H1 (cell line): ENCODE measurements around the gene ADGRA3. TPM values are rescaled to one million over a fixed set of nuclear protein-coding genes. Genes with fewer than 3 reads are reported as not detected.

Experiments used
- CTCF ChIA-PET: fragments of 300-600 bp; sonication (Branson Sonifier 250); formaldehyde crosslinking; loops from one replicate; lab custom pipeline; 2021; ENCODE audit not compliant: partially characterized antibody; lab: Charles Lee
- POLR2A ChIA-PET: fragments of 300-600 bp; sonication (Branson Sonifier 250); formaldehyde crosslinking; loops from one replicate; lab custom pipeline; 2021; ENCODE audit warnings: inconsistent platforms; ENCODE audit not compliant: partially characterized antibody; lab: Charles Lee
- DNase-seq, 2 experiments: peaks; one replicate each; pipeline versions ENCODE4 v3.0.0 to v3.0.0-alpha.2; 2010 to 2022; ENCODE audit warnings: low spot score in 2 of 2, low read depth in 1 of 2, mixed read lengths in 1 of 2
- FAIRE-seq: peaks from 2 replicates; lab custom pipeline; 2011; peaks lifted over from hg19 to GRCh38; lab: Jason Lieb, UNC
- H2AFZ ChIP-seq: 2 replicates; pipeline ENCODE4 v1.8.1; 2012; ENCODE audit warnings: low read length, inconsistent platforms
- H2AK5ac ChIP-seq: 2 replicates; pipeline ENCODE4 v1.6.1; 2013; ENCODE audit warnings: low read depth, low read length
- H2BK120ac ChIP-seq: replicated peaks from 2 replicates; pipeline ENCODE3; 2013; ENCODE audit warnings: low read depth, low read length, inconsistent platforms
- H2BK12ac ChIP-seq: 2 replicates; pipeline ENCODE4 v1.6.1; 2013; ENCODE audit warnings: low read depth, low read length
- H2BK15ac ChIP-seq: 2 replicates; pipeline ENCODE4 v1.6.1; 2013; ENCODE audit warnings: low read length
- H2BK20ac ChIP-seq: 2 replicates; pipeline ENCODE4 v1.6.1; 2013; ENCODE audit warnings: low read length
- H2BK5ac ChIP-seq: 2 replicates; pipeline ENCODE4 v1.6.1; 2013; ENCODE audit warnings: low read depth, low read length
- H3K14ac ChIP-seq: 2 replicates; pipeline ENCODE4 v1.6.1; 2013; ENCODE audit warnings: inconsistent platforms; ENCODE audit not compliant: insufficient read length
- H3K18ac ChIP-seq: 2 replicates; pipeline ENCODE4 v1.6.1; 2013; ENCODE audit warnings: low read length; ENCODE audit errors: extremely low read depth
- H3K23ac ChIP-seq: 2 replicates; pipeline ENCODE4 v1.6.1; 2013; ENCODE audit warnings: inconsistent platforms; ENCODE audit not compliant: insufficient read length
- H3K23me2 ChIP-seq: 2 replicates; pipeline ENCODE4 v1.6.1; 2013; ENCODE audit warnings: low read depth, low read length
- H3K27ac ChIP-seq: 2 replicates; pipeline ENCODE4 v1.6.1; 2011; ENCODE audit warnings: low read depth, low read length, inconsistent platforms
- H3K27me3 ChIP-seq, 4 experiments: replicated peaks in 1 of 4; 1 replicate in 1 of 4; 2 replicates in 3 of 4; pipeline versions ENCODE4 v1.6.1 to v1.8.1; 2011 to 2013; ENCODE audit warnings: low read length in 3 of 4, mild to moderate bottlenecking in 3 of 4, inconsistent platforms in 2 of 4, mixed read lengths in 2 of 4, moderate library complexity in 1 of 4; ENCODE audit not compliant: control insufficient read depth in 3 of 4, insufficient read depth in 3 of 4; ENCODE audit errors: extremely low read depth in 1 of 4
- H3K36me3 ChIP-seq, 4 experiments: 2 replicates each; pipeline versions ENCODE4 v1.6.1 to v1.8.1; 2011 to 2013; ENCODE audit warnings: mild to moderate bottlenecking in 4 of 4, low read length in 3 of 4, moderate library complexity in 2 of 4, control low read depth in 1 of 4, inconsistent platforms in 1 of 4; ENCODE audit not compliant: insufficient read depth in 4 of 4, control insufficient read depth in 2 of 4
- H3K4ac ChIP-seq: replicated peaks from 2 replicates; pipeline ENCODE3; 2013; ENCODE audit warnings: low read length, low read depth, mixed read lengths, inconsistent platforms; ENCODE audit not compliant: insufficient read length
- H3K4me1 ChIP-seq, 4 experiments: replicated peaks in 1 of 4; 1 replicate in 1 of 4; 2 replicates in 3 of 4; pipeline versions ENCODE4 v1.6.1 to v1.8.1; 2011 to 2013; ENCODE audit warnings: low read length in 3 of 4, inconsistent platforms in 2 of 4, mixed read lengths in 1 of 4; ENCODE audit not compliant: insufficient read depth in 4 of 4, control insufficient read depth in 3 of 4
- H3K4me2 ChIP-seq, 2 experiments: 2 replicates each; pipeline versions ENCODE4 v1.6.1 to v1.8.1; 2011 to 2013; ENCODE audit warnings: low read depth in 2 of 2, low read length in 2 of 2, control low read depth in 1 of 2, inconsistent platforms in 1 of 2, mild to moderate bottlenecking in 1 of 2; ENCODE audit not compliant: insufficient read depth in 1 of 2
- H3K4me3 ChIP-seq, 4 experiments: fragments of 200-600, 300-600 bp in 1 of 4; sonication (generic), shearing (Covaris generic), sonication (Bioruptor Twin) in 1 of 4; 2 replicates each; pipeline versions ENCODE4 v1.5.1 to v1.8.1; 2011 to 2016; ENCODE audit warnings: low read length in 4 of 4, low read depth in 3 of 4, control low read depth in 2 of 4, inconsistent platforms in 2 of 4, mild to moderate bottlenecking in 2 of 4, mixed read lengths in 1 of 4, moderate library complexity in 1 of 4; ENCODE audit not compliant: insufficient read depth in 2 of 4; ENCODE audit errors: extremely low read depth in 1 of 4
- H3K56ac ChIP-seq: replicated peaks from 2 replicates; pipeline ENCODE3; 2013; ENCODE audit warnings: low read depth, mild to moderate bottlenecking, mixed read lengths, low read length, inconsistent platforms; ENCODE audit not compliant: insufficient read length
- H3K79me1 ChIP-seq: 2 replicates; pipeline ENCODE4 v1.6.1; 2013; ENCODE audit warnings: low read depth, low read length, control low read depth
- H3K79me2 ChIP-seq, 2 experiments: 2 replicates each; pipeline versions ENCODE4 v1.6.1 to v1.8.1; 2012 to 2013; ENCODE audit warnings: low read length in 2 of 2, mild to moderate bottlenecking in 2 of 2, inconsistent platforms in 1 of 2; ENCODE audit not compliant: insufficient read depth in 2 of 2, control insufficient read depth in 1 of 2
- H3K9ac ChIP-seq, 4 experiments: replicated peaks in 1 of 4; 1 replicate in 1 of 4; 2 replicates in 3 of 4; pipeline versions ENCODE4 v1.6.1 to v1.8.1; 2011 to 2013; ENCODE audit warnings: low read depth in 3 of 4, low read length in 3 of 4, control low read depth in 2 of 4, mild to moderate bottlenecking in 2 of 4, moderate library complexity in 2 of 4, inconsistent platforms in 1 of 4; ENCODE audit errors: extremely low read depth in 1 of 4
- H3K9me3 ChIP-seq, 2 experiments: 2 replicates each; pipeline versions ENCODE4 v1.6.1 to v1.8.1; 2012 to 2013; ENCODE audit warnings: mild to moderate bottlenecking in 2 of 2, moderate library complexity in 2 of 2, control low read depth in 1 of 2, inconsistent platforms in 1 of 2, low read depth in 1 of 2, low read length in 1 of 2, mixed read lengths in 1 of 2; ENCODE audit not compliant: insufficient read depth in 2 of 2
- H4K20me1 ChIP-seq, 2 experiments: replicated peaks in 1 of 2; 2 replicates each; pipeline versions ENCODE3 to v1.8.1; 2011 to 2013; ENCODE audit warnings: inconsistent platforms in 2 of 2, low read length in 2 of 2, mild to moderate bottlenecking in 1 of 2; ENCODE audit not compliant: insufficient read depth in 2 of 2, control insufficient read depth in 1 of 2
- H4K5ac ChIP-seq: 2 replicates; pipeline ENCODE4 v1.6.1; 2013; ENCODE audit warnings: low read length, low read depth, mixed read lengths, inconsistent platforms; ENCODE audit not compliant: insufficient read length
- H4K8ac ChIP-seq: 2 replicates; pipeline ENCODE4 v1.8.0; 2013; ENCODE audit warnings: mild to moderate bottlenecking, moderate library complexity, low read length, inconsistent platforms; ENCODE audit not compliant: insufficient read depth; ENCODE audit errors: extremely low read depth
- H4K91ac ChIP-seq: replicated peaks from 2 replicates; pipeline ENCODE3; 2013; ENCODE audit warnings: low read length, mixed read lengths, inconsistent platforms; ENCODE audit not compliant: insufficient read length
- ASH2L ChIP-seq: fragments of 200-600, 300-600 bp; sonication (generic); IDR thresholded peaks from one replicate; pipeline ENCODE4 v1.7.1; 2017; ENCODE audit warnings: low read length
- BCL11A ChIP-seq, 2 experiments: IDR thresholded peaks; one replicate each; pipeline ENCODE4 v1.6.1; 2011; ENCODE audit warnings: low read depth in 2 of 2, low read length in 2 of 2, mild to moderate bottlenecking in 2 of 2
- CREB1 ChIP-seq: IDR thresholded peaks from 2 replicates; pipeline ENCODE4 v1.6.1; 2012; ENCODE audit warnings: inconsistent platforms
- CTBP2 ChIP-seq: IDR thresholded peaks from 2 replicates; pipeline ENCODE4 v1.7.0; 2011; ENCODE audit warnings: borderline replicate concordance, mild to moderate bottlenecking, moderate library complexity, mixed read lengths, low read length; ENCODE audit not compliant: insufficient read depth, insufficient read length
- EGR1 ChIP-seq: IDR thresholded peaks from 2 replicates; pipeline ENCODE4 v1.6.1; 2011; ENCODE audit warnings: low read depth, low read length, borderline replicate concordance
- GABPA ChIP-seq: IDR thresholded peaks from 2 replicates; pipeline ENCODE4 v1.6.1; 2011; ENCODE audit warnings: mild to moderate bottlenecking, low read length, moderate library complexity, borderline replicate concordance; ENCODE audit not compliant: insufficient read depth
- POLR2AphosphoS5 ChIP-seq: IDR thresholded peaks from 2 replicates; pipeline ENCODE4 v1.6.1; 2011; ENCODE audit warnings: low read depth, low read length
- SAP30 ChIP-seq: fragments of 300-600 bp; sonication (generic); IDR thresholded peaks from 2 replicates; pipeline ENCODE4 v1.7.1; 2012; ENCODE audit warnings: low read length, moderate library complexity, mild to moderate bottlenecking, inconsistent platforms; ENCODE audit not compliant: insufficient read depth, insufficient replicate concordance
- SIX5 ChIP-seq: IDR thresholded peaks from 2 replicates; pipeline ENCODE4 v1.6.1; 2011; ENCODE audit warnings: mild to moderate bottlenecking, low read depth, low read length
- SP4 ChIP-seq: IDR thresholded peaks from 2 replicates; pipeline ENCODE4 v1.6.1; 2012; ENCODE audit warnings: low read length, inconsistent platforms
- SUZ12 ChIP-seq: fragments of 200-600 bp; sonication (generic); IDR thresholded peaks from 2 replicates; pipeline ENCODE4 v1.6.1; 2012; ENCODE audit warnings: mild to moderate bottlenecking, inconsistent platforms, low read length, moderate library complexity, mixed read lengths
- TCF12 ChIP-seq: IDR thresholded peaks from 2 replicates; pipeline ENCODE4 v1.6.1; 2011; ENCODE audit warnings: low read depth, mild to moderate bottlenecking, low read length
- TEAD4 ChIP-seq: IDR thresholded peaks from 2 replicates; pipeline ENCODE4 v1.6.1; 2012; ENCODE audit warnings: low read depth, low read length, inconsistent platforms, mixed read lengths
- polyA plus RNA-seq, 7 experiments: library from polyadenylated mRNA; depleted of rRNA in 3 of 7; stranded (reverse) in 5 of 7; unstranded in 2 of 7; fragments of >200 nt in 5 of 7; fragments of 200-250 nt in 2 of 7; gene quantifications; 1 replicate in 5 of 7; 2 replicates in 1 of 7; 4 replicates in 1 of 7; pipeline versions ENCODE4 v1.2.1 to v1.2.3, GENCODE V29; 2011 to 2013; ENCODE audit warnings: missing spikeins in 2 of 7, mixed read lengths in 2 of 7
- total RNA-seq: library from RNA; stranded (reverse); fragmentation: NEBNext Ultra II Directional; extraction: Animal tissue kit (Norgen Biotek cat#: 25700); gene quantifications from 2 replicates; pipeline ENCODE4 v1.2.1, GENCODE V29; 2021
- TF ChIP-seq, protein P1 (sequence below): IDR thresholded peaks from 2 replicates; pipeline ENCODE4 v1.6.1; 2011; ENCODE audit warnings: low read length, improper control_type of control experiment
- TF ChIP-seq, protein P2 (sequence below): IDR thresholded peaks from 2 replicates; pipeline ENCODE4 v1.6.1; 2012; ENCODE audit warnings: inconsistent platforms

ADGRA3 gene
- total and polyA plus RNA-seq, 2 of the 8 experiments (the other 6 are each of a cell fraction or from before 2014, with no cell fraction given): 31.5 to 63.0 TPM

DNA sequence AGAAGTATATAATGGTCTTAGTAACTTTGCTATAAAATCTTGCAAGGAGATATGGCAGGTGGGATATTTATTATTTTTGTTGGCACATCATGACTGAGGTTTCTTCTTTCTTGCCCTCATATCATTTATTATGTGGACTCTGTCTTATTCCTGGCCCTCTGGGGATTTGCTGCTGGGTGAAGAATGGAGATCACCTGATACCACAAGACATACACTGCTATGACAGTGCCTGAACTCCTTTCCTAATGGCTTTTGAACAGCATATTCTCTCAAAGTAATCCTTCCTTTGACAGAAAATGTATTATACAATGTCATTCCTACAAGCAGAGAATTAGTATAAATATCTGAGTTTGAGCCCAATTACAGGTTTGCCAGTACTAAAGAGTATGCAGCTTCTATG lies 22.0 kb upstream of the ADGRA3 start:
- no peak for DNase-seq
- no peak overlapping the region for H2AFZ ChIP-seq
- no peak overlapping the region for H4K5ac ChIP-seq
- no peak overlapping the region for H3K56ac ChIP-seq
- no peak overlapping the region for H3K4me2 ChIP-seq
- no peaks in the 10 kb centered on the region for H3K79me2 ChIP-seq
- no peak overlapping the region for H3K14ac ChIP-seq
- no peaks in the 10 kb centered on the region for H3K23me2 ChIP-seq
- no peak overlapping the region for H4K8ac ChIP-seq
- no peak overlapping the region for H2BK20ac ChIP-seq
- H3K27ac ChIP-seq: no peak overlapping the region
- peaks cover 15 to 25% of the 10 kb centered on the region in 2 experiments for H3K9me3 ChIP-seq
- no peak overlapping the region for H4K91ac ChIP-seq
- H3K4me1 ChIP-seq: no peaks in the 10 kb centered on the region
- H3K4me3 ChIP-seq: no peak overlapping the region
- no peaks in the 10 kb centered on the region for H3K27me3 ChIP-seq
- no peak overlapping the region for H2BK120ac ChIP-seq
- H2BK12ac ChIP-seq: no peak overlapping the region
- H3K36me3 ChIP-seq: peaks cover 0 to 3% (median 0%) of the 10 kb centered on the region in 4 experiments; a peak in 1 of 8 replicates
- POLR2A ChIA-PET: no interaction called here
- CTCF ChIA-PET: interaction anchor here (1.3 kb wide), 1 partner anchor 15 kb away, joined by 4 read pairs; no protein-coding TSS in a partner anchor
- H3K9ac ChIP-seq: no peak overlapping the region
- no peak overlapping the region for H3K18ac ChIP-seq
- H3K23ac ChIP-seq: no peak overlapping the region
- no peak overlapping the region for H2BK5ac ChIP-seq
- no peaks in the 10 kb centered on the region for H3K79me1 ChIP-seq
- no peak overlapping the region for H3K4ac ChIP-seq
- FAIRE-seq: no peak
- no peak overlapping the region for H2AK5ac ChIP-seq
- H4K20me1 ChIP-seq: no peaks in the 10 kb centered on the region
- H2BK15ac ChIP-seq: no peak overlapping the region
- no peak for TF ChIP-seq TEAD4
- no peak for TF ChIP-seq POLR2AphosphoS5
- TF ChIP-seq SIX5: no peak
- no peak for TF ChIP-seq ASH2L
- no peak for TF ChIP-seq SP4
- no peak for TF ChIP-seq CREB1
- no peak for TF ChIP-seq CTBP2
- TF ChIP-seq, protein P1, sequence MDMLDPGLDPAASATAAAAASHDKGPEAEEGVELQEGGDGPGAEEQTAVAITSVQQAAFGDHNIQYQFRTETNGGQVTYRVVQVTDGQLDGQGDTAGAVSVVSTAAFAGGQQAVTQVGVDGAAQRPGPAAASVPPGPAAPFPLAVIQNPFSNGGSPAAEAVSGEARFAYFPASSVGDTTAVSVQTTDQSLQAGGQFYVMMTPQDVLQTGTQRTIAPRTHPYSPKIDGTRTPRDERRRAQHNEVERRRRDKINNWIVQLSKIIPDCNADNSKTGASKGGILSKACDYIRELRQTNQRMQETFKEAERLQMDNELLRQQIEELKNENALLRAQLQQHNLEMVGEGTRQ: no peak
- TF ChIP-seq, protein P2, sequence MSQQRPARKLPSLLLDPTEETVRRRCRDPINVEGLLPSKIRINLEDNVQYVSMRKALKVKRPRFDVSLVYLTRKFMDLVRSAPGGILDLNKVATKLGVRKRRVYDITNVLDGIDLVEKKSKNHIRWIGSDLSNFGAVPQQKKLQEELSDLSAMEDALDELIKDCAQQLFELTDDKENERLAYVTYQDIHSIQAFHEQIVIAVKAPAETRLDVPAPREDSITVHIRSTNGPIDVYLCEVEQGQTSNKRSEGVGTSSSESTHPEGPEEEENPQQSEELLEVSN: no peak
- TF ChIP-seq EGR1: no peak
- TF ChIP-seq SUZ12: no peak
- no peak for TF ChIP-seq GABPA
- TF ChIP-seq TCF12: no peak
- no peak for TF ChIP-seq SAP30
- TF ChIP-seq BCL11A (IDR thresholded peaks at IDR 0.05; ENCODE audit: low read depth in 2 of 2, low read length in 2 of 2): no peak
